ENCODE results near the gene SUSD3. TPM values are rescaled to one million over a fixed set of nuclear protein-coding genes. Genes with fewer than 3 reads are reported as not detected.

SUSD3 gene
- total and polyA plus RNA-seq, 2 of the 8 experiments (the other 6 are each of a cell fraction or from before 2014, with no cell fraction given) = 5.5 to 35.4 TPM

GRCh38 chr9:93087971-93088655 is 29.6 kb downstream of the SUSD3 start:
- H3K14ac ChIP-seq (ENCODE audit: insufficient read length) = no peak overlapping the region
- no peak overlapping the region for H3K23ac ChIP-seq (ENCODE audit: insufficient read length)
- 94% methylated on average over 12 of the region's 12 CpGs; no CpG with 5 or more reads in 1 of the 2 experiments for WGBS, 2 experiments (ENCODE audit: extremely low coverage in 1 of 2, insufficient coverage in 1 of 2, insufficient read length in 1 of 2, insufficient replicate concordance in 2 of 2, low coverage in 1 of 2, low lambda C conversion rate in 2 of 2, missing lambda C conversion rate in 1 of 2)
- H2AK5ac ChIP-seq (ENCODE audit: low read depth, low read length) = no peak overlapping the region
- FAIRE-seq = no peak
- H3K9me3 ChIP-seq (ENCODE audit: insufficient read depth in 2 of 2, low read depth in 1 of 2, low read length in 1 of 2) = peaks cover 4% of the 10 kb centered on the region in 2 experiments; a peak in 1 of 4 replicates
- H3K56ac ChIP-seq (replicated peaks; ENCODE audit: insufficient read length, low read depth, low read length) = no peak overlapping the region
- H2BK5ac ChIP-seq (ENCODE audit: low read depth, low read length) = no peak overlapping the region
- H2BK12ac ChIP-seq (ENCODE audit: low read depth, low read length) = no peak overlapping the region
- no peak overlapping the region for H3K4ac ChIP-seq (replicated peaks; ENCODE audit: insufficient read length, low read depth, low read length)
- no peak overlapping the region for H2BK15ac ChIP-seq (ENCODE audit: low read length)
- 0 out of 2 replicates have a peak overlapping the region, but pooled peaks have one; percentile 8 for H4K8ac ChIP-seq (ENCODE audit: extremely low read depth, insufficient read depth, low read length)
- no peaks in the 10 kb centered on the region for H4K20me1 ChIP-seq (replicated peaks in 1 of 2; ENCODE audit: control insufficient read depth in 1 of 2, insufficient read depth in 2 of 2, low read length in 2 of 2)
- no peak overlapping the region for H4K5ac ChIP-seq (ENCODE audit: insufficient read length, low read depth, low read length)
- TF ChIP-seq GABPA (IDR thresholded peaks at IDR 0.05; ENCODE audit: borderline replicate concordance, insufficient read depth, low read length) (no peak), POLR2A (IDR thresholded peaks at IDR 0.05; ENCODE audit: control extremely low read depth in 1 of 2, low read depth in 2 of 2, low read length in 2 of 2) (no peak), CTBP2 (IDR thresholded peaks at IDR 0.05; ENCODE audit: borderline replicate concordance, insufficient read depth, insufficient read length, low read length) (no peak), EGR1 (IDR thresholded peaks at IDR 0.05; ENCODE audit: borderline replicate concordance, low read depth, low read length) (no peak), MAX (IDR thresholded peaks at IDR 0.05) (no peak), RAD21 (IDR thresholded peaks at IDR 0.05 in 1 of 2, conservative IDR thresholded peaks at IDR 0.05 in 1 of 2; ENCODE audit: low read depth in 2 of 2, low read length in 2 of 2) (no peak), SIX5 (IDR thresholded peaks at IDR 0.05; ENCODE audit: low read depth, low read length) (no peak), POLR2AphosphoS5 (IDR thresholded peaks at IDR 0.05; ENCODE audit: low read depth, low read length) (no peak), NRF1 (IDR thresholded peaks at IDR 0.05; ENCODE audit: low read depth, low read length) (no peak)
- no peak overlapping the region for H4K91ac ChIP-seq (replicated peaks; ENCODE audit: insufficient read length, low read length)
- ChIA-PET CTCF (ENCODE audit: partially characterized antibody) (interaction anchor here (1.1 to 1.7 kb wide), 2 partner anchors 21 to 85 kb away, joined by 3 to 8 read pairs; no protein-coding TSS in a partner anchor), POLR2A (ENCODE audit: partially characterized antibody) (interaction anchor here (0.6 to 1.8 kb wide), 3 partner anchors 9 to 12 kb away, joined by 3 to 7 read pairs (median 3); no protein-coding TSS in a partner anchor)
- H3K9ac ChIP-seq (replicated peaks in 1 of 4; ENCODE audit: extremely low read depth in 1 of 4, low read depth in 3 of 4, low read length in 3 of 4) = no peak overlapping the region
- no peaks in the 10 kb centered on the region for H3K36me3 ChIP-seq (ENCODE audit: control insufficient read depth in 2 of 4, insufficient read depth in 4 of 4, low read length in 3 of 4)
- no peaks in the 10 kb centered on the region for H3K79me2 ChIP-seq (ENCODE audit: control insufficient read depth in 1 of 2, insufficient read depth in 2 of 2, low read length in 2 of 2)
- H2AFZ ChIP-seq (ENCODE audit: low read length) = no peak overlapping the region
- no peak overlapping the region for H3K18ac ChIP-seq (ENCODE audit: extremely low read depth, low read length)
- H3K4me1 ChIP-seq (replicated peaks in 1 of 4; ENCODE audit: control insufficient read depth in 3 of 4, insufficient read depth in 4 of 4, low read length in 3 of 4) = no peaks in the 10 kb centered on the region; a peak in 1 of 7 replicates
- DNase-seq (ENCODE audit: low read depth in 1 of 2, low spot score in 2 of 2) = no peak
- H2BK120ac ChIP-seq (replicated peaks; ENCODE audit: low read depth, low read length) = no peak overlapping the region
- H3K4me3 ChIP-seq (ENCODE audit: extremely low read depth in 1 of 4, insufficient read depth in 2 of 4, low read depth in 3 of 4, low read length in 4 of 4) = no peak overlapping the region
- no peak overlapping the region for H2BK20ac ChIP-seq (ENCODE audit: low read length)
- H3K79me1 ChIP-seq (ENCODE audit: low read depth, low read length) = no peaks in the 10 kb centered on the region
- H3K23me2 ChIP-seq (ENCODE audit: low read depth, low read length) = no peaks in the 10 kb centered on the region
- H3K4me2 ChIP-seq (ENCODE audit: insufficient read depth in 1 of 2, low read depth in 2 of 2, low read length in 2 of 2) = no peak overlapping the region
- H3K27ac ChIP-seq (ENCODE audit: low read depth, low read length) = no peak overlapping the region
- H3K27me3 ChIP-seq (replicated peaks in 1 of 4; ENCODE audit: control insufficient read depth in 3 of 4, extremely low read depth in 1 of 4, insufficient read depth in 3 of 4, low read length in 3 of 4) = no peaks in the 10 kb centered on the region

Measured in H1 (cell line).